Gastroesophageal sphincter (tissue), 4 donors: ENCODE data around the gene SIPA1L3. TPM values are rescaled to one million over a fixed set of nuclear protein-coding genes. Genes with fewer than 3 reads are reported as not detected.

Experiments
- ATAC-seq: fragments of 150-250 bp; one replicate; pipeline ENCODE4 v1.9.1; 2016; ENCODE audit warnings: mild to moderate bottlenecking, moderate library complexity
- H3K27ac ChIP-seq, 4 donors: fragments of 200-600 bp; sonication (generic) in 3 of 4; 1 replicate in 3 of 4; 2 replicates in 1 of 4; pipeline ENCODE4 v1.5.1; 2016 to 2019
- H3K27me3 ChIP-seq: fragments of 200-600 bp; sonication (generic); one replicate; pipeline ENCODE4 v1.5.1; 2019
- H3K36me3 ChIP-seq, 2 donors: fragments of 200-600 bp; sonication (generic); one replicate each; pipeline ENCODE4 v1.5.1; 2019; ENCODE audit warnings: control low read depth in 1 of 2
- H3K4me1 ChIP-seq, 3 donors: fragments of 200-600 bp; sonication (generic); 1 replicate in 2 of 3; 2 replicates in 1 of 3; pipeline ENCODE4 v1.5.1; 2016 to 2019; ENCODE audit warnings: control low read depth in 2 of 3
- H3K4me3 ChIP-seq, 2 donors: fragments of 200-600 bp; sonication (generic); one replicate each; pipeline ENCODE4 v1.5.1; 2019; ENCODE audit warnings: mild to moderate bottlenecking in 1 of 2, moderate library complexity in 1 of 2
- H3K9me3 ChIP-seq, 3 donors: fragments of 200-600 bp; sonication (generic); one replicate each; pipeline ENCODE4 v1.5.1; 2017 to 2019; ENCODE audit warnings: control low read depth in 2 of 3
- CTCF ChIP-seq, 4 experiments: fragments of 200-600 bp in 2 of 4; fragments of 450-650 bp in 2 of 4; sonication (generic) in 1 of 4; IDR thresholded peaks; one replicate each; pipeline ENCODE4 v1.5.1; 2017 to 2019; ENCODE audit warnings: antibody characterized with exemption in 4 of 4, mild to moderate bottlenecking in 2 of 4, moderate library complexity in 2 of 4
- EP300 ChIP-seq: sonication (generic); formaldehyde crosslinking; IDR thresholded peaks from one replicate; pipeline ENCODE4 v1.6.1; 2017; ENCODE audit warnings: antibody characterized with exemption, mild to moderate bottlenecking
- POLR2A ChIP-seq, 2 donors: fragments of 450-650 bp; IDR thresholded peaks; one replicate each; pipeline ENCODE4 v1.6.1; 2017; ENCODE audit warnings: antibody characterized with exemption in 2 of 2, mild to moderate bottlenecking in 2 of 2, moderate library complexity in 1 of 2
- POLR2AphosphoS5 ChIP-seq: sonication (generic); formaldehyde crosslinking; IDR thresholded peaks from one replicate; pipeline ENCODE4 v1.6.1; 2017; ENCODE audit warnings: antibody characterized with exemption
- WGBS, 2 donors: methylation state at CpG; one replicate each; pipeline ENCODE4 v1.1.5; 2018; ENCODE audit warnings: low coverage in 1 of 2; 5-methylcytosine and 5-hydroxymethylcytosine counted together
- total RNA-seq, 4 donors: library from RNA; depleted of rRNA; stranded (reverse); fragments of >200 nt; gene quantifications; one replicate each; pipeline ENCODE4 v1.1.0, GENCODE V29; 2016

Gene SIPA1L3
- total RNA-seq, 4 donors from 2014 or later = 5.9 to 20.2 (median 11.8) TPM

DNA sequence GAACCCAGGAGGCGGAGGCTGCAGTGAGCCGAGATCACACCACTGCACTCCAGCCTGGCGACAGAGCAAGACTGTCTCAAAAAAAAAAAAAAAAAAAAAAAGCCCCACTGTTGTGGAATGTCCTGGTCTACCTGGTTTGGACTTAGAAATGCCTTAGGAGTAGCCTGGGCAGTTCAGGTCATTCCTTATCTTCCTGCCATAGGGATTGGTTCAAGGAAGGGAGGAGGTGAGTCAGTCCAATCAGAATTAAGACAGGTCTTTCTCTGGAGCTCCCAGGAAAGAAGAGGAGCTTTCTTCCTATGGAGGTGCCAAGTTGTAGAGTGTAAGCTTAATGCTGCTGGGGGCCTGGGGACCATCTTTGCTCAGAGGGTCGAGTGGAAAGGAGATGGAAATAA, 44.8 kb downstream of the SIPA1L3 start:
- 0 to 94% methylated on average over 1 to 3 of the region's 4 CpGs for WGBS, 2 donors
- no peak for TF ChIP-seq EP300
- no peak for TF ChIP-seq POLR2A (IDR thresholded peaks at IDR 0.05)
- no peak for TF ChIP-seq CTCF (IDR thresholded peaks at IDR 0.05)
- TF ChIP-seq POLR2AphosphoS5 = no peak
- Histone ChIP-seq H3K9me3 (no peaks in the 10 kb centered on the region), H3K36me3 (no peaks in the 10 kb centered on the region), H3K4me3 (no peak overlapping the region), H3K27ac (no peak overlapping the region), H3K4me1 (no peaks in the 10 kb centered on the region), H3K27me3 (no peaks in the 10 kb centered on the region)
- no peak for ATAC-seq

- no peak for ATAC-seq
- TF ChIP-seq POLR2A (IDR thresholded peaks at IDR 0.05) (no peak), CTCF (IDR thresholded peaks at IDR 0.05) (no peak), POLR2AphosphoS5 (no peak), EP300 (no peak)
- no peaks in the 10 kb centered on the region for H3K36me3 ChIP-seq
- WGBS, 2 donors = 75 to 81% methylated on average over 9 to 11 of the region's 11 CpGs
- H3K9me3 ChIP-seq = no peaks in the 10 kb centered on the region
- no peaks in the 10 kb centered on the region for H3K27me3 ChIP-seq
- H3K4me3 ChIP-seq = no peak overlapping the region
- H3K4me1 ChIP-seq = no peaks in the 10 kb centered on the region
- H3K27ac ChIP-seq = no peak overlapping the region
Observed at GRCh38 chr19:37953171-37953917, 46.3 kb downstream of the SIPA1L3 start.

- Histone ChIP-seq H3K36me3 (no peaks in the 10 kb centered on the region), H3K9me3 (no peaks in the 10 kb centered on the region), H3K27ac (no peak overlapping the region), H3K4me3 (no peak overlapping the region), H3K27me3 (no peaks in the 10 kb centered on the region), H3K4me1 (no peaks in the 10 kb centered on the region)
- 69 to 77% methylated on average over 1 of the region's 1 CpG for WGBS, 2 donors
- TF ChIP-seq POLR2AphosphoS5 (no peak), EP300 (no peak), CTCF (IDR thresholded peaks at IDR 0.05) (no peak), POLR2A (IDR thresholded peaks at IDR 0.05) (no peak)
- ATAC-seq = no peak
Observed at GRCh38 chr19:37953918-37954303, 46.9 kb downstream of the SIPA1L3 start.

GRCh38 chr19:37954421-37954874, 47.4 kb downstream of the SIPA1L3 start:
- Histone ChIP-seq H3K36me3 (no peaks in the 10 kb centered on the region), H3K27me3 (no peaks in the 10 kb centered on the region), H3K4me3 (no peak overlapping the region), H3K4me1 (no peaks in the 10 kb centered on the region), H3K27ac (no peak overlapping the region), H3K9me3 (no peaks in the 10 kb centered on the region)
- 71 to 83% methylated on average over 4 to 10 of the region's 10 CpGs for WGBS, 2 donors
- ATAC-seq = no peak
- TF ChIP-seq CTCF (IDR thresholded peaks at IDR 0.05) (no peak), POLR2AphosphoS5 (no peak)

DNA sequence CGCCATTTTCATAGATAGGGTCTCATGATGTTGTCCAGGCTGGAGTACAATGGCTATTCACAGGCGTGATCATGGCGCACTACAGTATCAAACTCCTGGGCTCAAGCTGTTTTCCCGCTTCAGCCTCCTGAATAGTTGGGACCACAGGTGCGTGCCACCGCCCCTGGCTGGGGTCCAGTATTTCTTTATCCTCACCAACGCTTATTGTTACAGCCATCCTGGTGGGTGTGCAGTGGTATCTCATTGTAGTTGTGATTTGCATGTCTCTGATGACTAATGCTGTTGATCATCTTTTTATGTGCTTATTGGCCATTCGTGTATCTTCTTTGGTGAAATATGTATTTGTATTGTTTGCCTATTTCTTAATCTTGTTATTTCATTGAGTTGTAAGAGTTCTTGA, 49.0 kb downstream of the SIPA1L3 start:
- TF ChIP-seq CTCF (IDR thresholded peaks at IDR 0.05) = no peak
- no peak for TF ChIP-seq POLR2AphosphoS5
- no peak for TF ChIP-seq EP300
- no peak for TF ChIP-seq POLR2A (IDR thresholded peaks at IDR 0.05)
- Histone ChIP-seq H3K27ac (no peak overlapping the region), H3K4me1 (no peaks in the 10 kb centered on the region), H3K9me3 (no peaks in the 10 kb centered on the region), H3K36me3 (no peaks in the 10 kb centered on the region), H3K4me3 (no peak overlapping the region), H3K27me3 (no peaks in the 10 kb centered on the region)
- ATAC-seq = no peak
- 74 to 93% methylated on average over 2 to 8 of the region's 8 CpGs for WGBS, 2 donors
